ENCODE results near the gene TCERG1L.

TCERG1L gene

GRCh38 chr10:131233611-131234258 lies 77.8 kb downstream of the TCERG1L start:
- H3K4me3 ChIP-seq = no peak overlapping the region
- no peak overlapping the region for H3K27ac ChIP-seq

DNA sequence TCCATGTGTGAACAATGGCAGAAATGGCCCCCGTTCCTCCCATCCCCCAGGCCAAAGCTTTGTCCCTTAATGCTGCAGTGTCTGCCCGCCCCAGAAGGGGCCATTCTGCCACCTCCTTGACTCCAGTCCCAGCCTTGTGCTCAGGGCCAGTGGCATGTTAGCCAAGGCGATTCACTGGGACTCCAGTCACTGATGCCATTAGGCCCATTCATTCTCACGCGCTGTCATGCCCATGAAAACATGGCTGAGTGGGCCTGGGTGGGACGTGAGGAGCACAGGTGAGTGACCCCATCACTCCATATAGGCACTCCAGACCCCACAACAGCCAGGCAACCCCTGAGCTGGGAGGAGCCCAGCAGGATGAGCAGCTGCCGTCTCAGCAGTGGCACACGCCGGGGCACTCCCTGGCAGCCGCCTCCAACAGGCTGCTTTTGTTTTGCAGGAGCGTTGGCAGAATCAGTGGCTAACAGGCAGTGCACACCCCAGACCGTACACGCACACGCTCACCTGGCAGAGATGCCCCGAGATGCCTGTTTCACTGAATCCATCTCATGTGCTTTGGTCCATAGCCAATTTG lies 79.5 kb downstream of the TCERG1L start:
- Histone ChIP-seq H3K4me3 (no peak overlapping the region), H3K27ac (no peak overlapping the region)

GRCh38 chr10:131231323-131231964 lies 80.1 kb downstream of the TCERG1L start:
- H3K27ac ChIP-seq = no peak overlapping the region

GRCh38 chr10:131230641-131231322 lies 80.7 kb downstream of the TCERG1L start:
- H3K4me3 ChIP-seq = no peak overlapping the region
- H3K27ac ChIP-seq = no peak overlapping the region

More at GRCh38 chr10:131231323-131231964, 80.1 kb downstream of the TCERG1L start:
- no peak overlapping the region for H3K4me3 ChIP-seq

- H3K27ac ChIP-seq = no peak overlapping the region
Measured at GRCh38 chr10:131230166-131230565, 81.4 kb downstream of the TCERG1L start.

DNA sequence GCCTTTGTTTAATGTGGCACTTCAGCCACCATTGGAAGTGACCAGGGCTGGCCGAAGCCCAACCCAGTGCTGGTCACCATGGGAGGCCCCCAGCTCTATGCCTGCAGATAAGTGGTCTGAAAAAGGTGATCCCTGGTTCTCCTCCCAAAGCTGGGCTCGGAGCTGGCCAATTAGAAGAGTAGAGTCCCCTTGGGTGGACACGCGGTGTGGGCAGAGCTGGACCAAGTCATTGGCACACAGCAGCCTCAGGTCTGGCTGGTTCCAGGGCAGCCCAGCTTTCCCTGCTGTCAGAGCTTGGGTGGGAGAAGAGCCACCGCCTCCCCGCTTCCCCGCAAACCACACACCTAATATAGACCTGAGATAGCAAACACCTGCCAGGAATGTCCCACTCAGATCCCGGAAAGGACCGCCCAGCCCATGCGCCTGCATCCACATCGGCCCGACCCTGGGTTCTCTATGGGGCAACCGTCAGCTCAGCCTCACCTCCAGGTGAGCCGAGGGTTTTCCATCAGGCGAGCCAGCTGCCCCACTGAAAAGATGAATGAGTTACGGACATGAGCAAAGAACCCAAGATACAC lies 84.3 kb downstream of the TCERG1L start:
- Histone ChIP-seq H3K27ac (no peak overlapping the region), H3K4me3 (no peak overlapping the region)

More at GRCh38 chr10:131230166-131230565, 81.4 kb downstream of the TCERG1L start:
- H3K4me3 ChIP-seq = no peak overlapping the region

GRCh38 chr10:131226446-131227162 lies 84.9 kb downstream of the TCERG1L start:
- H3K4me3 ChIP-seq = no peak overlapping the region
- H3K27ac ChIP-seq = no peak overlapping the region

DNA sequence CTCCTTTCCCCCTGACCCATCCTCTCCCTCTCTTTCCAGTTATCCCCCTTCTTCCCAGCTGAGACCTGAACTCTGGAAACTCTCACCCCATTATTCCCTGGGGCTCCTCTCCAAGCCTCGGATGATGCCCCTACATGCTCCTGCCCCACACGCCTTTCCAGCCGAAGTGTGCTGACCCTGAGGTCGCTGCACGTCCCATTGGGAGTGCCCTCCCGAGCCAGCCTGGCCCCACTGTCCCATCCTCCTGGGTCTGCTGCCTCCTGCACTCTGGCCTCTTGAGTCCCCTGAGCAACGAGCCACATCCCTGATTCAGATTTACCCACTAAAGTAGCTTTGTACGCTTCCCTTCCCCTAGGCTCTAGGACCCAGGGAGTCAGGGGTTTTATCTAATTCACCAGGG lies 87.4 kb downstream of the TCERG1L start:
- Histone ChIP-seq H3K27ac (no peak overlapping the region), H3K4me3 (no peak overlapping the region)

GRCh38 chr10:131223422-131223821 lies 88.1 kb downstream of the TCERG1L start:
- no peak overlapping the region for H3K4me3 ChIP-seq
- H3K27ac ChIP-seq = no peak overlapping the region

- H3K27ac ChIP-seq = no peak overlapping the region
Measured at GRCh38 chr10:131222986-131223385, 88.5 kb downstream of the TCERG1L start.

GRCh38 chr10:131221632-131222277 lies 89.8 kb downstream of the TCERG1L start:
- Histone ChIP-seq H3K27ac (no peak overlapping the region), H3K4me3 (no peak overlapping the region)

More at GRCh38 chr10:131222986-131223385, 88.5 kb downstream of the TCERG1L start:
- H3K4me3 ChIP-seq = no peak overlapping the region

DNA sequence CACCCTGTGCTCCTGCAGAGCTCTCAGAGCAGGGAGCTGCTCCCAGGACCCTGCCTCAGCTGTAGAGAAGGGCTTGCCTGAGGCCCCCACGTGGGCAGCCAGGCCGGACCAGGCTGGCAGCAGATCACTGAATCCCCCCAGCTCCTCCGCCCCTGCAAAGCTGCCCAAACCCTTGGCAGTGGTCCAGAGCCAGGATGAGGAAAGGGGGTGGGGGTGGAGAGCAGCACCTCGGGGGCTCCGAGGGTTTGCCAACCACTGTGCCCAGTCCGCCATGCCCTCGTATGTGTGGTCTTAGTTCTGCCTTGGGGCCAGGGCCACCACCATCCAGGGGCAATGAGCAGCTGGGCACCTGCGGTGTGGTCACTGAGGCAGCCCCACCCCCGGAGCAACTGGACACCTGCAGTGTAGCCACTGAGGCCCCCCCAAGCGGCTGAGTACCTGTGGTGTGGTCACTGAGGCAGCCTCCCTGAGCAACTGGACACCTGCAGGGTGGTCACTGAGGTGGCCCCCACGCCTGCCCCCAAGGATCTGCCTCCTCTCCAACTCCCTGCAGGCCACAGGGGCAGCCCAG lies 90.8 kb downstream of the TCERG1L start:
- Histone ChIP-seq H3K27ac (no peak overlapping the region), H3K4me3 (no peak overlapping the region)

- Histone ChIP-seq H3K27ac (no peak overlapping the region), H3K4me3 (no peak overlapping the region)
Measured at GRCh38 chr10:131219955-131220489, 91.5 kb downstream of the TCERG1L start.

DNA sequence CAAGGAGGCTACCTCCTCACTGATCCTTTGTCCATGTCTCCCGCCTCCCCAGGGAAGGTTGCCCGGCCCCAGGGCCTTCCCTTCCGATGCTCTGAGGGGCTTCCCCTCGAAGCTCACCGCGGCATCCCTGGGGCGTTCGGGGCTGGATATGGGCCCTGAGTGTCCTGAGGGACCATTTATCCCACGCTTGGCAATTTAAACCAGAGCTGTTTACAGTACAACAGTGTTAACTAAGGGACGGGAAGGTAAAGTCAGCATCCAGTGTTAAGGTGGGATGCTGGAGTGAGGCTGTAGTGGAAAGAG lies 92.0 kb downstream of the TCERG1L start:
- no peak overlapping the region for H3K27ac ChIP-seq
- H3K4me3 ChIP-seq = no peak overlapping the region

GRCh38 chr10:131218811-131219583 lies 92.5 kb downstream of the TCERG1L start:
- Histone ChIP-seq H3K4me3 (no peak overlapping the region), H3K27ac (no peak overlapping the region)

DNA sequence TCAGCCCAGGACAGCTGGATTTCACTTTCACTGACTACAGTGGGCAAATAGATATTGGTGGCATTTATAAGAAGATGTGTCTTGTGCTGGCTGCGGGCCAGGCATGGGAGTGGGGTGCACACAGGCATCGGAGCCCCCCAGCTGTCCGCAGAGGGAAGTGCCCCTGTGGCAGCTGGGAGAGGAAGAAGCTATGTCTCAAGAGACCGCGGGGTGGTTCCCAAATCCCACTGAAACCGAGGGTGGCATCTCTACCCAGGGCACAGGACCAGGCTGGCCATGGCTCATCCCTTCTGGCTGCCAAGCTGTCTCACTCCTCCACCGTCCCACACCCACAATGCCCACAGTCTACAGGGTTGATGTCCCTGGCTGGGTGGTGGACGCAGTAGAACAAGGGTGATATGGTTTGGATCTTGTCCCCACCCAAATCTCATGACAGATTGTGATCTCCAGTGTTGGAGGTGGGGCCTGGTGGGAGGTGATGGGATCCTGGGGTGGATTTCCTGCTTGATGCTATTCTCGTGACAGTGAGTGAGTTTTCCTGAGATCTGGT lies 94.8 kb downstream of the TCERG1L start:
- no peak overlapping the region for H3K4me3 ChIP-seq
- H3K27ac ChIP-seq = no peak overlapping the region

DNA sequence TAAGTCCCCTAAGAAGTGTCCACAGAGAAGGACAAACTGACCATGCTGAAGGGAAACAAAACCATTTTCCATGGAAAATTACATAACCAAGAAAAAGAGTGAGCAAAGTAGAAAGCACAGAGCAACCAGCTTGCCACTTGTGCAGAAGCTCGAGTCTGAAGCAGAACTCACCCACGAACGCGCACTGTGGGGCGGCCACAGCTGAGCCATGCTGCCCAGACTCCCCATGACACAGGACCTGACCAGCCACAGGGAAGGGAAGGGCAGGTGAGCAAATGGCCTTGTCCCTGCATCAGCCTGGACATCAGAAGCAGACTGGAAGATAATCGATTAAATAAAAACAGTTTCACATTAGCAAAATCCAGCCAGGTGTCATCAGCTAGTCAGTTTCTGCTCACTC lies 95.7 kb downstream of the TCERG1L start:
- no peak overlapping the region for H3K27ac ChIP-seq

More for the DNA sequence above, 95.7 kb downstream of the TCERG1L start:
- H3K4me3 ChIP-seq = no peak overlapping the region

All from skin epidermis (tissue), 12 donors.